ENCODE results near the gene CADM1.

CADM1 gene

GRCh38 chr11:115466122-115466521, 38.1 kb downstream of the CADM1 start:
- H3K36me3 ChIP-seq (ENCODE audit: insufficient read depth, insufficient read length, low read length), result no peaks in the 10 kb centered on the region
- no peak for TF ChIP-seq ZNF274 (IDR thresholded peaks at IDR 0.05; ENCODE audit: low read depth, low read length)
- TF ChIP-seq SUZ12 (IDR thresholded peaks at IDR 0.05; ENCODE audit: extremely low read depth, insufficient read depth, insufficient read length), result no peak
- no peak for TF ChIP-seq YY1 (IDR thresholded peaks at IDR 0.05; ENCODE audit: insufficient read depth, insufficient read length)

DNA sequence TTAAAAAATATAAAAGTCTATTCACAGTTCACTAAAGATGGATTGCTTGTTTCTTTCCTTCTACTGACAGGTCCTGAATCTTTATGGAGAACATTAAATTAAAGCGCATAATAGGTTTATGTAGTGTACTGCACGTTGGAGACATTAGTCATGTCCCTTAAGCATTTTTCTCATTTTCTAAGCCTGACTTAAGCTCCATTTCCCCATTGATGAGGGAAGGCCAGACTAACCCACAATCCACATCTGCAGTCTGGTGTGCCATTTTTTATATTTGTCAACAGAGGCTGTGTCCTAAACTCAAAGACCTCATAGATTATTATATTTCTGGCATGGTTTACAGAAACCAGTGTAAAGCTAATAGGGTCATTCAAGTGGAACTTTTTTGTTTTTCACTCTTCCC, 39.9 kb downstream of the CADM1 start:
- H3K9ac ChIP-seq (ENCODE audit: insufficient read length, low read depth), result no peak overlapping the region
- H3K27me3 ChIP-seq (ENCODE audit: insufficient read depth, insufficient read length), result no peaks in the 10 kb centered on the region
- DNase-seq (ENCODE audit: low read depth, low spot score), result no peak
- no peaks in the 10 kb centered on the region for H3K36me3 ChIP-seq (ENCODE audit: insufficient read depth, insufficient read length, low read length)
- no peaks in the 10 kb centered on the region for H3K9me3 ChIP-seq (ENCODE audit: insufficient read depth, low read length)
- TF ChIP-seq YY1 (IDR thresholded peaks at IDR 0.05; ENCODE audit: insufficient read depth, insufficient read length) (no peak), ZNF274 (IDR thresholded peaks at IDR 0.05; ENCODE audit: low read depth, low read length) (no peak), SUZ12 (IDR thresholded peaks at IDR 0.05; ENCODE audit: extremely low read depth, insufficient read depth, insufficient read length) (no peak)
- peaks cover 1% of the 10 kb centered on the region for H3K4me1 ChIP-seq (ENCODE audit: insufficient read depth, insufficient read length)
- no peak overlapping the region for H3K4me3 ChIP-seq (ENCODE audit: insufficient read length, low read depth)

More at GRCh38 chr11:115466122-115466521, 38.1 kb downstream of the CADM1 start:
- no peaks in the 10 kb centered on the region for H3K27me3 ChIP-seq (ENCODE audit: insufficient read depth, insufficient read length)
- DNase-seq (ENCODE audit: low read depth, low spot score), result no peak
- no peak overlapping the region for H3K9ac ChIP-seq (ENCODE audit: insufficient read length, low read depth)
- peaks cover 1% of the 10 kb centered on the region for H3K4me1 ChIP-seq (ENCODE audit: insufficient read depth, insufficient read length)
- H3K9me3 ChIP-seq (ENCODE audit: insufficient read depth, low read length), result no peaks in the 10 kb centered on the region
- H3K4me3 ChIP-seq (ENCODE audit: insufficient read length, low read depth), result no peak overlapping the region

- Histone ChIP-seq H3K9me3 (ENCODE audit: insufficient read depth, low read length) (no peaks in the 10 kb centered on the region), H3K9ac (ENCODE audit: insufficient read length, low read depth) (no peak overlapping the region), H3K27me3 (ENCODE audit: insufficient read depth, insufficient read length) (no peaks in the 10 kb centered on the region), H3K36me3 (ENCODE audit: insufficient read depth, insufficient read length, low read length) (no peaks in the 10 kb centered on the region), H3K4me3 (ENCODE audit: insufficient read length, low read depth) (no peak overlapping the region), H3K4me1 (ENCODE audit: insufficient read depth, insufficient read length) (peaks cover 1% of the 10 kb centered on the region)
- TF ChIP-seq SUZ12 (IDR thresholded peaks at IDR 0.05; ENCODE audit: extremely low read depth, insufficient read depth, insufficient read length), result no peak
- no peak for TF ChIP-seq YY1 (IDR thresholded peaks at IDR 0.05; ENCODE audit: insufficient read depth, insufficient read length)
- no peak for TF ChIP-seq ZNF274 (IDR thresholded peaks at IDR 0.05; ENCODE audit: low read depth, low read length)
- no peak for DNase-seq (ENCODE audit: low read depth, low spot score)
These were observed 40.6 kb downstream of the CADM1 start for GRCh38 chr11:115463606-115464005.

DNA sequence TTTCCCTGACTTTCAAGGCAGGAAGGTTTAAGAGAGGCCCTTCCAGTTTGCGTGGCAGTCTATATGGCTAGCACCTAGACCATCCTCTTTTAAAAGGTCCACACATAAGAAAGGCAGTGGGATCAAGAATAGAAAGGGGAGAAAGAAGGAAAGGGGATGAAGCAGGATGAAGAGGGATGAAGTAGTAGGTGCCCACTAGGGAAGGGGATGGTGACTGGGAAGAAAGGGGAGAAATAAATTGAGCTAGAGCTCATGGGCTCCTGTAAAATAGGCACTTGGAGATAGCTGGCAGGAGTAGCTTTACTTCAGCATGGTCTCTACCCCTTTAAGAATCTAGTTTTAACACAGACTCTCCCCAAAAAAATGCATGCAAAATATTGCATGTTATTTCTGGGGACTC, 41.5 kb downstream of the CADM1 start:
- no peak for DNase-seq (ENCODE audit: low read depth, low spot score)
- no peaks in the 10 kb centered on the region for H3K27me3 ChIP-seq (ENCODE audit: insufficient read depth, insufficient read length)

GRCh38 chr11:115462004-115462541, 42.1 kb downstream of the CADM1 start:
- H3K9me3 ChIP-seq (ENCODE audit: insufficient read depth, low read length), result no peaks in the 10 kb centered on the region
- no peak overlapping the region for H3K9ac ChIP-seq (ENCODE audit: insufficient read length, low read depth)
- TF ChIP-seq SUZ12 (IDR thresholded peaks at IDR 0.05; ENCODE audit: extremely low read depth, insufficient read depth, insufficient read length) (no peak), ZNF274 (IDR thresholded peaks at IDR 0.05; ENCODE audit: low read depth, low read length) (no peak), YY1 (IDR thresholded peaks at IDR 0.05; ENCODE audit: insufficient read depth, insufficient read length) (no peak)
- H3K27me3 ChIP-seq (ENCODE audit: insufficient read depth, insufficient read length), result no peaks in the 10 kb centered on the region
- no peaks in the 10 kb centered on the region for H3K36me3 ChIP-seq (ENCODE audit: insufficient read depth, insufficient read length, low read length)
- no peak for DNase-seq (ENCODE audit: low read depth, low spot score)
- no peak overlapping the region for H3K4me3 ChIP-seq (ENCODE audit: insufficient read length, low read depth)
- peaks cover 1% of the 10 kb centered on the region for H3K4me1 ChIP-seq (ENCODE audit: insufficient read depth, insufficient read length)

More for the DNA sequence above, 41.5 kb downstream of the CADM1 start:
- TF ChIP-seq SUZ12 (IDR thresholded peaks at IDR 0.05; ENCODE audit: extremely low read depth, insufficient read depth, insufficient read length), result no peak
- TF ChIP-seq YY1 (IDR thresholded peaks at IDR 0.05; ENCODE audit: insufficient read depth, insufficient read length), result no peak
- no peak for TF ChIP-seq ZNF274 (IDR thresholded peaks at IDR 0.05; ENCODE audit: low read depth, low read length)
- H3K9me3 ChIP-seq (ENCODE audit: insufficient read depth, low read length), result no peaks in the 10 kb centered on the region
- H3K9ac ChIP-seq (ENCODE audit: insufficient read length, low read depth), result no peak overlapping the region
- H3K36me3 ChIP-seq (ENCODE audit: insufficient read depth, insufficient read length, low read length), result no peaks in the 10 kb centered on the region
- H3K4me3 ChIP-seq (ENCODE audit: insufficient read length, low read depth), result no peak overlapping the region
- H3K4me1 ChIP-seq (ENCODE audit: insufficient read depth, insufficient read length), result peaks cover 1% of the 10 kb centered on the region

DNA sequence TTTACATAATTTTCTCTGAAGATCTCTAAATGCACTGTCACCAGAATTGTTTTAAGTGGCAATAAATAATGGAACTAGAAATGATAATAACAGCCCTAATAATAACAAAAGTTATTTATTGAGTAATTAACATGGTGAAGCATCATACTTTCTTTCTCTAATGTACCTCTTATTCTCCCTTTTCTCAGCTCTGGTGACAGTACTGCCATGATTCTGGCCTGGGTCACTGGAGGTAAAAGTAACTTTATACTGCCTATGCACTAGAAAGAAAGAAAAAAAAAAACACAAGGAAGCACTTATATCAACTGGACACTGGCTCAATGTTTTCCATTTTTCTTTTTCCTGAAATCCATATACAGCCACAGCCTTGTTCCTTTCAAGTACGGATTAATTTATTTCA, 43.7 kb downstream of the CADM1 start:
- no peaks in the 10 kb centered on the region for H3K9me3 ChIP-seq (ENCODE audit: insufficient read depth, low read length)
- no peak overlapping the region for H3K9ac ChIP-seq (ENCODE audit: insufficient read length, low read depth)
- no peak overlapping the region for H3K4me3 ChIP-seq (ENCODE audit: insufficient read length, low read depth)
- H3K27me3 ChIP-seq (ENCODE audit: insufficient read depth, insufficient read length), result no peaks in the 10 kb centered on the region
- H3K4me1 ChIP-seq (ENCODE audit: insufficient read depth, insufficient read length), result peaks cover 1% of the 10 kb centered on the region
- H3K36me3 ChIP-seq (ENCODE audit: insufficient read depth, insufficient read length, low read length), result no peaks in the 10 kb centered on the region
- TF ChIP-seq YY1 (IDR thresholded peaks at IDR 0.05; ENCODE audit: insufficient read depth, insufficient read length) (no peak), ZNF274 (IDR thresholded peaks at IDR 0.05; ENCODE audit: low read depth, low read length) (no peak), SUZ12 (IDR thresholded peaks at IDR 0.05; ENCODE audit: extremely low read depth, insufficient read depth, insufficient read length) (no peak)
- DNase-seq (ENCODE audit: low read depth, low spot score), result no peak

GRCh38 chr11:115459563-115459962, 44.7 kb downstream of the CADM1 start:
- H3K4me3 ChIP-seq (ENCODE audit: insufficient read length, low read depth), result no peak overlapping the region
- H3K9ac ChIP-seq (ENCODE audit: insufficient read length, low read depth), result no peak overlapping the region
- H3K9me3 ChIP-seq (ENCODE audit: insufficient read depth, low read length), result no peaks in the 10 kb centered on the region
- TF ChIP-seq ZNF274 (IDR thresholded peaks at IDR 0.05; ENCODE audit: low read depth, low read length) (no peak), SUZ12 (IDR thresholded peaks at IDR 0.05; ENCODE audit: extremely low read depth, insufficient read depth, insufficient read length) (no peak), YY1 (IDR thresholded peaks at IDR 0.05; ENCODE audit: insufficient read depth, insufficient read length) (no peak)
- H3K36me3 ChIP-seq (ENCODE audit: insufficient read depth, insufficient read length, low read length), result no peaks in the 10 kb centered on the region
- no peaks in the 10 kb centered on the region for H3K27me3 ChIP-seq (ENCODE audit: insufficient read depth, insufficient read length)
- no peak for DNase-seq (ENCODE audit: low read depth, low spot score)
- peaks cover 1% of the 10 kb centered on the region for H3K4me1 ChIP-seq (ENCODE audit: insufficient read depth, insufficient read length)

Data from NT2/D1 (cell line).